ENCODE data around the gene LGALS12. TPM values are rescaled to one million over a fixed set of nuclear protein-coding genes. Genes with fewer than 3 reads are reported as not detected.
A peak's percentile ranks its signal among the peaks of the same experiment; 100 is the strongest.
"Not testable (repeated sequence)": the region's sequence is repeated elsewhere in the genome, so short reads cannot be mapped to it uniquely, and the experiment has no call there.

The LGALS12 gene
- total and polyA plus RNA-seq, 3 experiments from 2014 or later = not detected

GRCh38 chr11:63549411-63549810 is 43.5 kb downstream of the LGALS12 start:
- ChIA-PET CTCF (interaction anchor here (1.2 to 3.9 kb wide), 3 partner anchors 11 to 86 kb away, joined by 3 to 37 read pairs (median 4); partner anchors contain the start of gene PLAAT4), POLR2A (no interaction called here)
- H3K27me3 Mint-ChIP-seq = no peaks in the 10 kb centered on the region
- H3K27ac Mint-ChIP-seq = peak overlapping the region; percentile 61 to 91 (median 86)
- peaks cover 5 to 42% (median 15%) of the 10 kb centered on the region in 3 donors for H3K36me3 Mint-ChIP-seq
- H3K27me3 ChIP-seq (ENCODE audit: insufficient read depth, low read length, poor library complexity, severe bottlenecking) = no peaks in the 10 kb centered on the region
- H3K4me3 ChIP-seq (ENCODE audit: low read length) = no peak overlapping the region
- H3K4me1 ChIP-seq (ENCODE audit: insufficient read depth, low read length) = peaks cover 30% of the 10 kb centered on the region
- no peaks in the 10 kb centered on the region for H3K9me3 Mint-ChIP-seq
- DNase-seq = no peak
- peaks cover 11% of the 10 kb centered on the region for H3K36me3 ChIP-seq (ENCODE audit: insufficient read depth, low read length)
- no peaks in the 10 kb centered on the region for H3K9me3 ChIP-seq (ENCODE audit: low read length)
- H3K4me1 Mint-ChIP-seq = peaks cover 45 to 74% (median 59%) of the 10 kb centered on the region in 3 donors
- peak overlapping the region in 6 of 7 donors; percentile 36 to 68 (median 49) for H3K4me3 Mint-ChIP-seq
- no peak overlapping the region for H3K27ac ChIP-seq (ENCODE audit: low read depth, low read length)

GRCh38 chr11:63550156-63550700 is 44.3 kb downstream of the LGALS12 start:
- ChIA-PET POLR2A (interaction anchor here (1.1 to 5.1 kb wide), 4 partner anchors 13 to 18 kb away, joined by 3 to 38 read pairs (median 14); partner anchors contain the start of gene PLAAT4), CTCF (interaction anchor here (3.9 to 4.8 kb wide), 2 partner anchors 12 to 71 kb away, joined by 29 to 37 read pairs; partner anchors contain the start of gene PLAAT4)
- H3K27me3 Mint-ChIP-seq; H3K36me3 ChIP-seq (ENCODE audit: insufficient read depth, low read length); H3K4me3 ChIP-seq (ENCODE audit: low read length); DNase-seq; H3K9me3 Mint-ChIP-seq; H3K27me3 ChIP-seq (ENCODE audit: insufficient read depth, low read length, poor library complexity, severe bottlenecking); H3K27ac ChIP-seq (ENCODE audit: low read depth, low read length); H3K9me3 ChIP-seq (ENCODE audit: low read length): not testable (repeated sequence)
- Mint-ChIP-seq H3K4me1 (peaks cover 50 to 74% (median 63%) of the 10 kb centered on the region in 3 donors), H3K27ac (peak overlapping the region in 5 of 8 donors; percentile 36 to 99 (median 95)), H3K4me3 (peak overlapping the region in 6 of 7 donors; percentile 25 to 95 (median 86)), H3K36me3 (peaks cover 5 to 34% (median 15%) of the 10 kb centered on the region in 3 donors)
- H3K4me1 ChIP-seq (ENCODE audit: insufficient read depth, low read length) = peaks cover 38% of the 10 kb centered on the region

- peak overlapping the region; percentile 64 for H3K4me3 ChIP-seq (ENCODE audit: low read length)
- Mint-ChIP-seq H3K4me3 (peak overlapping the region; percentile 85 to 95 (median 91)), H3K27ac (peak overlapping the region; percentile 88 to 99 (median 97)), H3K4me1 (peaks cover 55 to 77% (median 67%) of the 10 kb centered on the region in 3 donors), H3K9me3 (no peaks in the 10 kb centered on the region), H3K36me3 (peaks cover 5 to 24% (median 13%) of the 10 kb centered on the region in 3 donors), H3K27me3 (no peaks in the 10 kb centered on the region)
- ChIA-PET POLR2A (interaction anchor here (0.6 to 5.1 kb wide), 14 partner anchors 8 to 655 kb away, joined by 3 to 38 read pairs (median 3); partner anchors contain the start of genes FERMT3, PLAAT2 and PLAAT4), CTCF (interaction anchor here (1.0 to 4.8 kb wide), 10 partner anchors 11 to 85 kb away, joined by 3 to 37 read pairs (median 5); partner anchors contain the start of genes PLAAT2, PLAAT4 and PLAAT5)
- no peaks in the 10 kb centered on the region for H3K36me3 ChIP-seq (ENCODE audit: insufficient read depth, low read length)
- peaks cover 43% of the 10 kb centered on the region for H3K4me1 ChIP-seq (ENCODE audit: insufficient read depth, low read length)
- no peaks in the 10 kb centered on the region for H3K9me3 ChIP-seq (ENCODE audit: low read length)
- peak overlapping the region; percentile 40 for H3K27ac ChIP-seq (ENCODE audit: low read depth, low read length)
- peak in 3 of 5 donors; percentile 28 to 64 (median 60) for DNase-seq
- no peaks in the 10 kb centered on the region for H3K27me3 ChIP-seq (ENCODE audit: insufficient read depth, low read length, poor library complexity, severe bottlenecking)
Measured at GRCh38 chr11:63551091-63551888, 45.4 kb downstream of the LGALS12 start.

- Mint-ChIP-seq H3K27ac (peak overlapping the region; percentile 88 to 99 (median 97)), H3K4me3 (peak overlapping the region; percentile 85 to 95 (median 91)), H3K36me3 (peaks cover under 1 to 18% (median 7%) of the 10 kb centered on the region in 3 donors), H3K27me3 (no peaks in the 10 kb centered on the region), H3K9me3 (no peaks in the 10 kb centered on the region), H3K4me1 (peaks cover 56 to 80% (median 69%) of the 10 kb centered on the region in 3 donors)
- CTCF ChIA-PET = interaction anchor here (0.7 to 4.8 kb wide), 10 partner anchors 8 to 84 kb away, joined by 3 to 37 read pairs (median 5); partner anchors contain the start of genes PLAAT2, PLAAT4 and PLAAT5
- Histone ChIP-seq H3K9me3 (ENCODE audit: low read length) (no peaks in the 10 kb centered on the region), H3K4me1 (ENCODE audit: insufficient read depth, low read length) (peaks cover 43% of the 10 kb centered on the region), H3K4me3 (ENCODE audit: low read length) (peak overlapping the region; percentile 64), H3K27ac (ENCODE audit: low read depth, low read length) (peak overlapping the region; percentile 40), H3K27me3 (ENCODE audit: insufficient read depth, low read length, poor library complexity, severe bottlenecking) (no peaks in the 10 kb centered on the region), H3K36me3 (ENCODE audit: insufficient read depth, low read length) (no peaks in the 10 kb centered on the region)
- POLR2A ChIA-PET = interaction anchor here (0.6 to 5.1 kb wide), 9 partner anchors 15 to 655 kb away, joined by 3 to 38 read pairs (median 5); partner anchors contain the start of genes FERMT3 and PLAAT4
- peak in 4 of 5 donors; percentile 24 to 70 (median 53) for DNase-seq
Measured at GRCh38 chr11:63551889-63552266, 46.0 kb downstream of the LGALS12 start.

- peaks cover 0 to 10% (median 5%) of the 10 kb centered on the region in 3 donors for H3K36me3 Mint-ChIP-seq
- no peaks in the 10 kb centered on the region for H3K27me3 ChIP-seq (ENCODE audit: insufficient read depth, low read length, poor library complexity, severe bottlenecking)
- peak overlapping the region; percentile 70 for H3K27ac ChIP-seq (ENCODE audit: low read depth, low read length)
- CTCF ChIA-PET = interaction anchor here (1.0 to 4.8 kb wide), 4 partner anchors 9 to 74 kb away, joined by 3 to 29 read pairs (median 16); partner anchors contain the start of gene PLAAT2
- no peaks in the 10 kb centered on the region for H3K36me3 ChIP-seq (ENCODE audit: insufficient read depth, low read length)
- H3K9me3 ChIP-seq (ENCODE audit: low read length) = no peaks in the 10 kb centered on the region
- H3K4me3 ChIP-seq (ENCODE audit: low read length) = peak overlapping the region; percentile 9
- H3K4me1 ChIP-seq (ENCODE audit: insufficient read depth, low read length) = peaks cover 43% of the 10 kb centered on the region
- H3K4me1 Mint-ChIP-seq = peaks cover 59 to 78% (median 71%) of the 10 kb centered on the region in 3 donors
- POLR2A ChIA-PET = interaction anchor here (3.0 to 5.1 kb wide), 2 partner anchors 16 to 21 kb away, joined by 19 to 38 read pairs; partner anchors contain the start of gene PLAAT4
- DNase-seq = peak in 1 of 5 donors; percentile 25
- H3K27me3 Mint-ChIP-seq = no peaks in the 10 kb centered on the region
- peak overlapping the region; percentile 77 to 95 (median 91) for H3K4me3 Mint-ChIP-seq
- H3K9me3 Mint-ChIP-seq = no peaks in the 10 kb centered on the region
- peak overlapping the region; percentile 88 to 99 (median 98) for H3K27ac Mint-ChIP-seq
Measured at GRCh38 chr11:63552921-63553320, 47.0 kb downstream of the LGALS12 start.

- no peaks in the 10 kb centered on the region for H3K27me3 ChIP-seq (ENCODE audit: insufficient read depth, low read length, poor library complexity, severe bottlenecking)
- H3K9me3 ChIP-seq (ENCODE audit: low read length) = no peaks in the 10 kb centered on the region
- peak overlapping the region; percentile 70 for H3K27ac ChIP-seq (ENCODE audit: low read depth, low read length)
- peak overlapping the region; percentile 88 to 99 (median 97) for H3K27ac Mint-ChIP-seq
- CTCF ChIA-PET = interaction anchor here (1.0 to 4.8 kb wide), 6 partner anchors 9 to 75 kb away, joined by 3 to 29 read pairs (median 5); partner anchors contain the start of genes PLAAT2 and PLAAT4
- H3K4me1 ChIP-seq (ENCODE audit: insufficient read depth, low read length) = peaks cover 43% of the 10 kb centered on the region
- no peaks in the 10 kb centered on the region for H3K9me3 Mint-ChIP-seq
- no peaks in the 10 kb centered on the region for H3K27me3 Mint-ChIP-seq
- peaks cover 0 to 5% (median 2%) of the 10 kb centered on the region in 3 donors for H3K36me3 Mint-ChIP-seq
- H3K36me3 ChIP-seq (ENCODE audit: insufficient read depth, low read length) = no peaks in the 10 kb centered on the region
- peaks cover 55 to 72% (median 70%) of the 10 kb centered on the region in 3 donors for H3K4me1 Mint-ChIP-seq
- DNase-seq = peak; percentile 45 to 84 (median 70)
- POLR2A ChIA-PET = interaction anchor here (5.1 kb wide), 1 partner anchor 17 kb away, joined by 38 read pairs; the partner anchor contains the start of gene PLAAT4
- peak overlapping the region; percentile 21 for H3K4me3 ChIP-seq (ENCODE audit: low read length)
- peak overlapping the region; percentile 44 to 95 (median 91) for H3K4me3 Mint-ChIP-seq
Measured at GRCh38 chr11:63553759-63554158, 47.9 kb downstream of the LGALS12 start.

GRCh38 chr11:63554877-63555223 is 49.0 kb downstream of the LGALS12 start:
- CTCF ChIA-PET = interaction anchor here (1.2 to 4.8 kb wide), 4 partner anchors 8 to 76 kb away, joined by 3 to 29 read pairs (median 5); partner anchors contain the start of genes PLAAT2 and PLAAT4
- H3K4me1 ChIP-seq (ENCODE audit: insufficient read depth, low read length) = peaks cover 45% of the 10 kb centered on the region

More at GRCh38 chr11:63554877-63555223, 49.0 kb downstream of the LGALS12 start:
- POLR2A ChIA-PET = interaction anchor here (5.1 kb wide), 1 partner anchor 18 kb away, joined by 38 read pairs; the partner anchor contains the start of gene PLAAT4
- Histone ChIP-seq H3K9me3 (ENCODE audit: low read length) (no peaks in the 10 kb centered on the region), H3K27me3 (ENCODE audit: insufficient read depth, low read length, poor library complexity, severe bottlenecking) (no peaks in the 10 kb centered on the region), H3K4me3 (ENCODE audit: low read length) (no peak overlapping the region), H3K36me3 (ENCODE audit: insufficient read depth, low read length) (no peaks in the 10 kb centered on the region), H3K27ac (ENCODE audit: low read depth, low read length) (no peak overlapping the region)
- peaks cover 0 to 5% (median 0%) of the 10 kb centered on the region in 3 donors for H3K36me3 Mint-ChIP-seq
- H3K27me3 Mint-ChIP-seq = no peaks in the 10 kb centered on the region
- peaks cover 49 to 67% (median 65%) of the 10 kb centered on the region in 3 donors for H3K4me1 Mint-ChIP-seq
- peak overlapping the region in 5 of 7 donors; percentile 30 to 91 (median 38) for H3K4me3 Mint-ChIP-seq
- no peak for DNase-seq
- no peaks in the 10 kb centered on the region for H3K9me3 Mint-ChIP-seq
- peak overlapping the region; percentile 0 to 99 (median 96) for H3K27ac Mint-ChIP-seq
